Esophagus squamous epithelium (tissue), 5 donors: Measurements from ENCODE around the gene BRMS1L. TPM values are rescaled to one million over a fixed set of nuclear protein-coding genes. Genes with fewer than 3 reads are reported as not detected.

Experiments used
- DNase-seq: peaks from one replicate; lab custom pipeline; 2025; lab: John Stamatoyannopoulos, UW
- H3K27ac ChIP-seq, 4 donors: fragments of 200-600 bp; sonication (generic); one replicate each; pipeline ENCODE4 v1.5.1; 2016 to 2019; ENCODE audit warnings: mild to moderate bottlenecking in 1 of 4
- H3K27me3 ChIP-seq, 4 donors: fragments of 200-600 bp; sonication (generic); 1 replicate in 3 of 4; 2 replicates in 1 of 4; pipeline versions ENCODE4 v1.5.1 to v1.6.0; 2017 to 2021; ENCODE audit warnings: antibody characterized with exemption in 1 of 4
- H3K36me3 ChIP-seq, 3 donors: fragments of 200-600 bp; sonication (generic); one replicate each; pipeline ENCODE4 v1.5.1; 2016 to 2019
- H3K4me1 ChIP-seq, 3 donors: fragments of 200-600 bp; sonication (generic); one replicate each; pipeline ENCODE4 v1.5.1; 2017 to 2019
- H3K4me3 ChIP-seq, 4 donors: fragments of 200-600 bp; sonication (generic); 1 replicate in 3 of 4; 2 replicates in 1 of 4; pipeline ENCODE4 v1.5.1; 2016 to 2019; ENCODE audit warnings: mild to moderate bottlenecking in 2 of 4, moderate library complexity in 1 of 4
- H3K9me3 ChIP-seq, 3 donors: fragments of 200-600 bp; sonication (generic); one replicate each; pipeline ENCODE4 v1.5.1; 2016 to 2019
- CTCF ChIP-seq, 6 experiments: fragments of 450-650 bp in 4 of 6; fragments of 200-600 bp in 2 of 6; sonication (generic) in 2 of 6; IDR thresholded peaks; one replicate each; pipeline ENCODE4 v1.5.1; 2016 to 2019; ENCODE audit warnings: antibody characterized with exemption in 6 of 6, mild to moderate bottlenecking in 4 of 6, moderate library complexity in 4 of 6
- POLR2A ChIP-seq, 4 donors: fragments of 450-650 bp; IDR thresholded peaks; one replicate each; pipeline ENCODE4 v1.6.1; 2017; ENCODE audit warnings: antibody characterized with exemption in 4 of 4, mild to moderate bottlenecking in 4 of 4, moderate library complexity in 3 of 4
- WGBS, 2 donors: methylation state at CpG; one replicate each; pipeline ENCODE4 v1.1.5; 2018; 5-methylcytosine and 5-hydroxymethylcytosine counted together
- intact Hi-C: fragments of 100-400 bp; cut with DNase I; formaldehyde crosslinking; loops from one replicate; pipeline ENCODE4 v1.15.0; 2022
- total RNA-seq, 4 donors: library from RNA; depleted of rRNA; stranded (reverse); fragments of >200 nt; gene quantifications; one replicate each; pipeline ENCODE4 v1.1.0, GENCODE V29; 2016
- donor health status: DM: yes; HTN: yes; CAD: no.

Gene BRMS1L
- total RNA-seq, 4 donors from 2014 or later: 2.4 to 9.0 (median 5.3) TPM

- H3K4me1 ChIP-seq: peaks cover 0 to 7% (median 5%) of the 10 kb centered on the region in 3 donors
- H3K9me3 ChIP-seq: no peaks in the 10 kb centered on the region
- WGBS, 2 donors: 40 to 44% methylated on average over 7 of the region's 7 CpGs
- DNase-seq: no peak
- intact Hi-C loops: loop anchor here (10.0 kb wide), 2 partner anchors 171 to 721 kb away; no protein-coding TSS in a partner anchor
- H3K36me3 ChIP-seq: no peaks in the 10 kb centered on the region
- no peak overlapping the region for H3K4me3 ChIP-seq
- peak in 5 of 6 experiments; percentile 41 to 69 (median 49) for TF ChIP-seq CTCF (IDR thresholded peaks at IDR 0.05)
- no peak for TF ChIP-seq POLR2A (IDR thresholded peaks at IDR 0.05)
- no peaks in the 10 kb centered on the region for H3K27me3 ChIP-seq
- H3K27ac ChIP-seq: no peak overlapping the region
Observed at GRCh38 chr14:35883677-35884293, 57.6 kb downstream of the BRMS1L start.

- H3K27me3 ChIP-seq: no peaks in the 10 kb centered on the region
- no peaks in the 10 kb centered on the region for H3K36me3 ChIP-seq
- H3K27ac ChIP-seq: no peak overlapping the region
- H3K9me3 ChIP-seq: peaks cover 0 to 8% (median 5%) of the 10 kb centered on the region in 3 donors
- TF ChIP-seq CTCF (IDR thresholded peaks at IDR 0.05) (no peak), POLR2A (IDR thresholded peaks at IDR 0.05) (no peak)
- intact Hi-C loops: no loop called here
- no peaks in the 10 kb centered on the region for H3K4me1 ChIP-seq
- no peak overlapping the region for H3K4me3 ChIP-seq
- DNase-seq: no peak
Observed at GRCh38 chr14:35890308-35890707, 64.2 kb downstream of the BRMS1L start.

- peaks cover 0 to 10% (median 8%) of the 10 kb centered on the region in 3 donors for H3K9me3 ChIP-seq
- intact Hi-C loops: no loop called here
- no peaks in the 10 kb centered on the region for H3K36me3 ChIP-seq
- TF ChIP-seq CTCF (IDR thresholded peaks at IDR 0.05) (no peak), POLR2A (IDR thresholded peaks at IDR 0.05) (no peak)
- no peak overlapping the region for H3K4me3 ChIP-seq
- H3K27ac ChIP-seq: no peak overlapping the region
- no peaks in the 10 kb centered on the region for H3K27me3 ChIP-seq
- H3K4me1 ChIP-seq: no peaks in the 10 kb centered on the region
- no peak for DNase-seq
Observed at GRCh38 chr14:35895256-35895655, 69.1 kb downstream of the BRMS1L start.

- TF ChIP-seq POLR2A (IDR thresholded peaks at IDR 0.05): no peak
- no peak for TF ChIP-seq CTCF (IDR thresholded peaks at IDR 0.05)
- no peaks in the 10 kb centered on the region for H3K27me3 ChIP-seq
- 27% methylated on average over 3 of the region's 4 CpGs; no CpG with 5 or more reads in 1 of the 2 donors for WGBS, 2 donors
- H3K27ac ChIP-seq: no peak overlapping the region
- peaks cover 0 to 10% (median 8%) of the 10 kb centered on the region in 3 donors for H3K9me3 ChIP-seq
- H3K4me1 ChIP-seq: no peaks in the 10 kb centered on the region
- DNase-seq: no peak
- no peak overlapping the region for H3K4me3 ChIP-seq
- intact Hi-C loops: no loop called here
- H3K36me3 ChIP-seq: no peaks in the 10 kb centered on the region
Observed at GRCh38 chr14:35897616-35898111, 71.5 kb downstream of the BRMS1L start.

- WGBS, 2 donors: 71 to 96% methylated on average over 2 to 4 of the region's 4 CpGs
- Histone ChIP-seq H3K4me3 (no peak overlapping the region), H3K27ac (no peak overlapping the region), H3K36me3 (no peaks in the 10 kb centered on the region), H3K4me1 (no peaks in the 10 kb centered on the region), H3K27me3 (no peaks in the 10 kb centered on the region), H3K9me3 (peaks cover 0 to 10% (median 8%) of the 10 kb centered on the region in 3 donors)
- intact Hi-C loops: no loop called here
- no peak for DNase-seq
- TF ChIP-seq CTCF (IDR thresholded peaks at IDR 0.05): no peak
- no peak for TF ChIP-seq POLR2A (IDR thresholded peaks at IDR 0.05)
Observed at GRCh38 chr14:35898217-35898775, 72.2 kb downstream of the BRMS1L start.
